ENCODE results near the gene FBXO31. TPM values are rescaled to one million over a fixed set of nuclear protein-coding genes. Genes with fewer than 3 reads are reported as not detected.

The FBXO31 gene
- total and polyA plus RNA-seq, 2 experiments from 2014 or later: 19.3 to 31.0 TPM

- Histone ChIP-seq H4K20me1 (ENCODE audit: insufficient read depth) (no peaks in the 10 kb centered on the region; the same call in 1 of the 2 replicates), H3K36me3 (ENCODE audit: low read depth) (no peaks in the 10 kb centered on the region), H3K27ac (peak overlapping the region; percentile 61), H3K79me2 (ENCODE audit: insufficient read depth) (peaks cover 100% of the 10 kb centered on the region), H3K27me3 (replicated peaks; ENCODE audit: insufficient read depth) (no peaks in the 10 kb centered on the region), H3K4me3 (peak overlapping the region; percentile 24; the same call in 1 of the 2 replicates), H3K4me2 (ENCODE audit: unreplicated experiment) (peak overlapping the region; percentile 69), H2AFZ (no peak overlapping the region), H3K9me2 (ENCODE audit: insufficient read depth) (no peaks in the 10 kb centered on the region), H3K9ac (peak overlapping the region; percentile 64), H3F3A (ENCODE audit: insufficient read depth) (peaks cover 7% of the 10 kb centered on the region), H3K4me1 (ENCODE audit: insufficient read depth) (peaks cover 18% of the 10 kb centered on the region), H3K9me3 (ENCODE audit: low read depth) (no peaks in the 10 kb centered on the region)
- no peak for TF ChIP-seq EZH2phosphoT487 (IDR thresholded peaks at IDR 0.05; ENCODE audit: insufficient read depth, low read depth)
- no peak for TF ChIP-seq EZH2 (IDR thresholded peaks at IDR 0.05; ENCODE audit: insufficient read depth, poor library complexity, severe bottlenecking)
- DNase-seq: peak; percentile 71
- in situ Hi-C loops (cut with MboI): no loop called here
- WGBS, 2 experiments (ENCODE audit: low coverage in 1 of 2, low lambda C conversion rate in 2 of 2, missing lambda C conversion rate in 2 of 2): 57% methylated on average over 8 to 9 of the region's 9 CpGs
Observed at GRCh38 chr16:87375426-87376135, 8.0 kb downstream of the FBXO31 start.

GRCh38 chr16:87374313-87374712 is 9.3 kb downstream of the FBXO31 start:
- Histone ChIP-seq H3K4me1 (ENCODE audit: insufficient read depth) (peaks cover 15% of the 10 kb centered on the region), H3K9me3 (ENCODE audit: low read depth) (no peaks in the 10 kb centered on the region), H3K36me3 (ENCODE audit: low read depth) (no peaks in the 10 kb centered on the region), H4K20me1 (ENCODE audit: insufficient read depth) (no peaks in the 10 kb centered on the region), H3K27ac (no peak overlapping the region), H3K79me2 (ENCODE audit: insufficient read depth) (peaks cover 100% of the 10 kb centered on the region), H3K4me2 (ENCODE audit: unreplicated experiment) (no peak overlapping the region), H3K9me2 (ENCODE audit: insufficient read depth) (no peaks in the 10 kb centered on the region), H3K4me3 (no peak overlapping the region), H2AFZ (no peak overlapping the region), H3K27me3 (replicated peaks; ENCODE audit: insufficient read depth) (no peaks in the 10 kb centered on the region), H3K9ac (no peak overlapping the region), H3F3A (ENCODE audit: insufficient read depth) (0 out of 2 replicates have a peak, but pooled peaks cover 4% of the 10 kb centered on the region)
- DNase-seq: no peak
- 96 to 98% methylated on average over 13 of the region's 13 CpGs for WGBS, 2 experiments (ENCODE audit: low coverage in 1 of 2, low lambda C conversion rate in 2 of 2, missing lambda C conversion rate in 2 of 2)
- TF ChIP-seq EZH2 (IDR thresholded peaks at IDR 0.05; ENCODE audit: insufficient read depth, poor library complexity, severe bottlenecking) (no peak), EZH2phosphoT487 (IDR thresholded peaks at IDR 0.05; ENCODE audit: insufficient read depth, low read depth) (no peak)
- in situ Hi-C loops (cut with MboI): no loop called here

GRCh38 chr16:87372305-87372704 is 11.3 kb downstream of the FBXO31 start:
- 0 out of 2 replicates have a peak, but pooled peaks cover 4% of the 10 kb centered on the region for H3F3A ChIP-seq (ENCODE audit: insufficient read depth)
- TF ChIP-seq EZH2 (IDR thresholded peaks at IDR 0.05; ENCODE audit: insufficient read depth, poor library complexity, severe bottlenecking) (no peak), EZH2phosphoT487 (IDR thresholded peaks at IDR 0.05; ENCODE audit: insufficient read depth, low read depth) (no peak)
- H3K27ac ChIP-seq: no peak overlapping the region
- H3K9me3 ChIP-seq (ENCODE audit: low read depth): no peaks in the 10 kb centered on the region
- H2AFZ ChIP-seq: no peak overlapping the region
- no peak overlapping the region for H3K4me3 ChIP-seq
- no peaks in the 10 kb centered on the region for H3K9me2 ChIP-seq (ENCODE audit: insufficient read depth)
- no peaks in the 10 kb centered on the region for H3K27me3 ChIP-seq (replicated peaks; ENCODE audit: insufficient read depth)
- peaks cover 15% of the 10 kb centered on the region for H3K4me1 ChIP-seq (ENCODE audit: insufficient read depth)
- H3K36me3 ChIP-seq (ENCODE audit: low read depth): no peaks in the 10 kb centered on the region
- peaks cover 100% of the 10 kb centered on the region for H3K79me2 ChIP-seq (ENCODE audit: insufficient read depth)
- in situ Hi-C loops (cut with MboI): no loop called here
- no peaks in the 10 kb centered on the region for H4K20me1 ChIP-seq (ENCODE audit: insufficient read depth)
- WGBS, 2 experiments (ENCODE audit: low coverage in 1 of 2, low lambda C conversion rate in 2 of 2, missing lambda C conversion rate in 2 of 2): 79 to 92% methylated on average over 4 of the region's 4 CpGs
- DNase-seq: no peak
- no peak overlapping the region for H3K4me2 ChIP-seq (ENCODE audit: unreplicated experiment)
- H3K9ac ChIP-seq: no peak overlapping the region

GRCh38 chr16:87371261-87371866 is 12.2 kb downstream of the FBXO31 start:
- WGBS, 2 experiments (ENCODE audit: low coverage in 1 of 2, low lambda C conversion rate in 2 of 2, missing lambda C conversion rate in 2 of 2): 82 to 87% methylated on average over 20 of the region's 20 CpGs

More at GRCh38 chr16:87371261-87371866, 12.2 kb downstream of the FBXO31 start:
- DNase-seq: no peak
- Histone ChIP-seq H2AFZ (no peak overlapping the region), H3K9ac (no peak overlapping the region), H3K4me1 (ENCODE audit: insufficient read depth) (peaks cover 14% of the 10 kb centered on the region), H3K4me3 (no peak overlapping the region), H3K27ac (no peak overlapping the region), H3F3A (ENCODE audit: insufficient read depth) (0 out of 2 replicates have a peak, but pooled peaks cover 3% of the 10 kb centered on the region), H3K79me2 (ENCODE audit: insufficient read depth) (peaks cover 100% of the 10 kb centered on the region), H3K9me3 (ENCODE audit: low read depth) (no peaks in the 10 kb centered on the region), H3K4me2 (ENCODE audit: unreplicated experiment) (no peak overlapping the region), H3K36me3 (ENCODE audit: low read depth) (no peaks in the 10 kb centered on the region), H4K20me1 (ENCODE audit: insufficient read depth) (no peaks in the 10 kb centered on the region), H3K27me3 (replicated peaks; ENCODE audit: insufficient read depth) (no peaks in the 10 kb centered on the region), H3K9me2 (ENCODE audit: insufficient read depth) (no peaks in the 10 kb centered on the region)
- TF ChIP-seq EZH2phosphoT487 (IDR thresholded peaks at IDR 0.05; ENCODE audit: insufficient read depth, low read depth) (no peak), EZH2 (IDR thresholded peaks at IDR 0.05; ENCODE audit: insufficient read depth, poor library complexity, severe bottlenecking) (no peak)
- in situ Hi-C loops (cut with MboI): no loop called here
